Adrenal gland (tissue), 5 donors: Measurements from ENCODE around the gene EXTL1.
"Not testable (repeated sequence)": the region's sequence is repeated elsewhere in the genome, so short reads cannot be mapped to it uniquely, and the experiment has no call there.

Experiments used
- POLR2A ChIP-seq, 2 donors: fragments of 450-650 bp; IDR thresholded peaks; one replicate each; pipeline ENCODE4 v1.6.1; 2017; ENCODE audit warnings: antibody characterized with exemption in 2 of 2, mild to moderate bottlenecking in 2 of 2, moderate library complexity in 1 of 2
- TF ChIP-seq, protein P1 (sequence below), 6 experiments: fragments of 450-650 bp in 4 of 6; fragments of 200-600 bp in 2 of 6; sonication (generic) in 1 of 6; IDR thresholded peaks; 1 replicate in 5 of 6; 2 replicates in 1 of 6; pipeline versions ENCODE4 v1.5.1 to v1.8.0; 2016 to 2021; ENCODE audit warnings: antibody characterized with exemption in 6 of 6, mild to moderate bottlenecking in 2 of 6, moderate library complexity in 1 of 6
- donor health status: DM: no; HTN: no; CAD: no.

DNA sequence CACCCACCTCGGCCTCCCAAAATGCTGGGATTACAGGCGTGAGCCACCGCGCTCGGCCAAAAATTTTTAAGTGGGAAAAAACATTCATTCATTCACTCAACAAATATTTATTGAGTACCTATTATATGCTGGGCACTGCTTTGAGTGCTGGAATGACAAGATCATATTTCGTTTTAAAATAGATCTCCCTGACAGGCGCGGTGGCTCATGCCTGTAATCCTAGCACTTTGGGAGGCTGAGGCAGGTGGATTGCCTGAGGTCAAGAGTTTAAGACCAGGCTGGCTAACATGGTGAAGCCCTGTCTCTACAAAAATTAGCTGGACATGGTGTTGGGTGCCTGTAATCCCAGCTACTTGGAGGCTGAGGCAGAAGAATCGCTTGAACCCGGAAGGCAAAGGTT is 34.8 kb upstream of the EXTL1 start:
- TF ChIP-seq POLR2A (IDR thresholded peaks at IDR 0.05), result not testable (repeated sequence)
- TF ChIP-seq, protein P1, sequence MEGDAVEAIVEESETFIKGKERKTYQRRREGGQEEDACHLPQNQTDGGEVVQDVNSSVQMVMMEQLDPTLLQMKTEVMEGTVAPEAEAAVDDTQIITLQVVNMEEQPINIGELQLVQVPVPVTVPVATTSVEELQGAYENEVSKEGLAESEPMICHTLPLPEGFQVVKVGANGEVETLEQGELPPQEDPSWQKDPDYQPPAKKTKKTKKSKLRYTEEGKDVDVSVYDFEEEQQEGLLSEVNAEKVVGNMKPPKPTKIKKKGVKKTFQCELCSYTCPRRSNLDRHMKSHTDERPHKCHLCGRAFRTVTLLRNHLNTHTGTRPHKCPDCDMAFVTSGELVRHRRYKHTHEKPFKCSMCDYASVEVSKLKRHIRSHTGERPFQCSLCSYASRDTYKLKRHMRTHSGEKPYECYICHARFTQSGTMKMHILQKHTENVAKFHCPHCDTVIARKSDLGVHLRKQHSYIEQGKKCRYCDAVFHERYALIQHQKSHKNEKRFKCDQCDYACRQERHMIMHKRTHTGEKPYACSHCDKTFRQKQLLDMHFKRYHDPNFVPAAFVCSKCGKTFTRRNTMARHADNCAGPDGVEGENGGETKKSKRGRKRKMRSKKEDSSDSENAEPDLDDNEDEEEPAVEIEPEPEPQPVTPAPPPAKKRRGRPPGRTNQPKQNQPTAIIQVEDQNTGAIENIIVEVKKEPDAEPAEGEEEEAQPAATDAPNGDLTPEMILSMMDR (IDR thresholded peaks at IDR 0.05), result not testable (repeated sequence)
